Aorta (tissue), 5 donors: ENCODE measurements around the gene TMEM181. TPM values are rescaled to one million over a fixed set of nuclear protein-coding genes. Genes with fewer than 3 reads are reported as not detected.
A peak's percentile ranks its signal among the peaks of the same experiment; 100 is the strongest.

ENCODE experiments used
- ATAC-seq: fragments of 200-7000 bp; cut with Tn5 transposase; one replicate; pipeline ENCODE4 v1.9.1; 2022; ENCODE audit warnings: moderate library complexity; ENCODE audit not compliant: low FRiP score
- DNase-seq, 2 donors: peaks; one replicate each; pipeline ENCODE4 v3.0.0-alpha.2; 2020
- H3K27ac ChIP-seq, 2 donors: one replicate each; pipeline ENCODE4 v1.5.1; 2013; ENCODE audit warnings: low read length in 2 of 2, mild to moderate bottlenecking in 2 of 2, moderate library complexity in 2 of 2, control low read depth in 1 of 2, inconsistent platforms in 1 of 2, low read depth in 1 of 2
- H3K27me3 ChIP-seq, 2 donors: one replicate each; pipeline ENCODE4 v1.6.1; 2013; ENCODE audit warnings: control low read depth in 1 of 2, low read length in 1 of 2, mild to moderate bottlenecking in 1 of 2, moderate library complexity in 1 of 2; ENCODE audit not compliant: insufficient read depth in 2 of 2, control insufficient read depth in 1 of 2
- H3K36me3 ChIP-seq, 2 donors: one replicate each; pipeline ENCODE4 v1.6.1; 2013; ENCODE audit warnings: control low read depth in 1 of 2, low read length in 1 of 2, mild to moderate bottlenecking in 1 of 2; ENCODE audit not compliant: insufficient read depth in 2 of 2, control insufficient read depth in 1 of 2
- H3K4me1 ChIP-seq, 2 donors: one replicate each; pipeline ENCODE4 v1.6.1; 2013; ENCODE audit warnings: low read length in 2 of 2, control low read depth in 1 of 2, mild to moderate bottlenecking in 1 of 2, moderate library complexity in 1 of 2; ENCODE audit not compliant: insufficient read depth in 2 of 2, control insufficient read depth in 1 of 2
- H3K4me3 ChIP-seq, 2 donors: one replicate each; pipeline ENCODE4 v1.5.1; 2013; ENCODE audit warnings: low read length in 2 of 2, control low read depth in 1 of 2, mild to moderate bottlenecking in 1 of 2
- H3K9me3 ChIP-seq: one replicate; pipeline ENCODE4 v1.6.1; 2013; ENCODE audit warnings: mild to moderate bottlenecking, low read length; ENCODE audit not compliant: control insufficient read depth
- WGBS, 2 donors: extraction: QIAGEN DNeasy Blood & Tissue Kit; methylation state at CpG; one replicate each; pipeline ENCODE4 v1.1.7; 2013; 5-methylcytosine and 5-hydroxymethylcytosine counted together
- intact Hi-C, 2 donors: fragments of 100-400 bp; cut with DNase I; formaldehyde crosslinking; loops; one replicate each; pipeline versions ENCODE4 v1.14.2 to v1.15.0; 2022
- polyA plus RNA-seq, 2 donors: library from polyadenylated mRNA; stranded (reverse); fragments of 200-250 nt; gene quantifications; one replicate each; pipeline ENCODE4 v1.2.3, GENCODE V29; 2013
- total RNA-seq, 2 donors: library from RNA; stranded (reverse); fragmentation: NEBNext Ultra II Directional; extraction: Animal tissue kit (Norgen Biotek cat#: 25700); gene quantifications; one replicate each; pipeline ENCODE4 v1.2.1, GENCODE V29; 2021
- donor health status: healthy with polysubstance abuse.
- donor health status: Bipolar disorder and iron deficiency.
- donor health status: DM: no; HTN: no; CAD: no.
- donor health status: DM: no; HTN: no; CAD: no.
- donor health status: DM: yes; HTN: yes; CAD: no.

The TMEM181 gene
- total and polyA plus RNA-seq, 4 donors: 7.4 to 25.9 (median 17.9) TPM

DNA sequence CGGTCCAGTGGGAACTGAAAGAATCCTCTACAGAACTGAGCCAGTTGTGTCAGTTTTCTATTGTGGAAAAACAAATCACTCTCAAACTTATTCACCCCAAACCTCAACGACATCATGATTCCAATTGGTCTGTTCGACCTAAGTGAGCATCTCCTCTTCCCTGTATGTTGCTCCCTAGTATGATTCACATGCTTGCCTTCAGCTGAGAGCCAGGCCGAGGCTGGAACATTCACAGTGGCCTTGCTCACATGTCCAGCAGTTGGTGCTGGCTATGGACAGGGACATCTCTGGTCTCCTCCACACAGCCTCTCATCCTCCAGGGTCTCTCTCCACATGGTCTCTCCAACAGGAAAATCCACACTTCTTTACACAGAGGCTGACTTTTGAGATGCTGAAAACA lies 28.3 kb upstream of the TMEM181 start:
- Histone ChIP-seq H3K9me3 (peaks cover 4% of the 10 kb centered on the region), H3K36me3 (no peaks in the 10 kb centered on the region), H3K27me3 (no peaks in the 10 kb centered on the region), H3K4me1 (no peaks in the 10 kb centered on the region), H3K4me3 (no peak overlapping the region), H3K27ac (no peak overlapping the region)
- ATAC-seq: no peak
- WGBS, 2 donors: 77 to 78% methylated on average over 4 of the region's 4 CpGs
- intact Hi-C loops: no loop called here
- no peak for DNase-seq

DNA sequence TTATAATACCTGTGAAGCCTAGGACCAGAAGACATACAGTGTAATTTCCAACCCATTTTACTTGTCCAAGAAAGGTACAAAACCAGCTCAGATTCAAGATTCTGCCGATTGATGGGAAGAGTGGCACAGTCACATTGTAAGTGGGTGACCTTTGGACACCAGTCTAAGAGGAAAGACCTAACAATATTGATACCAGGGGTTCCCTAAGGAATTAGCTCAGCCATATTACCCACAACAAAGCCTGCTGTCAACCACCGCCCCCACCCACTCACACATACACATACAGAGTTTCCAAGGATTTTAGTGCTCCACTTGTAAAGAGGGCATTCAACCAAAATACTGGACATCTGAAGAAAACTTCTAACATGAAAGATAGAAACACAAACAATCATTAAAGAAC lies 27.9 kb upstream of the TMEM181 start:
- peaks cover 4% of the 10 kb centered on the region for H3K9me3 ChIP-seq
- 92 to 93% methylated on average over 2 of the region's 2 CpGs for WGBS, 2 donors
- no peak overlapping the region for H3K4me3 ChIP-seq
- H3K27me3 ChIP-seq: no peaks in the 10 kb centered on the region
- intact Hi-C loops: no loop called here
- no peaks in the 10 kb centered on the region for H3K36me3 ChIP-seq
- no peaks in the 10 kb centered on the region for H3K4me1 ChIP-seq
- DNase-seq (no peak), ATAC-seq (no peak)
- H3K27ac ChIP-seq: no peak overlapping the region

GRCh38 chr6:158536084-158536890 lies 23.6 kb upstream of the TMEM181 start:
- no peaks in the 10 kb centered on the region for H3K4me1 ChIP-seq
- DNase-seq: peak; percentile 79 to 88
- no peaks in the 10 kb centered on the region for H3K36me3 ChIP-seq
- WGBS, 2 donors: 1% methylated on average over 51 to 75 of the region's 75 CpGs
- peak overlapping the region in 1 of 2 donors; percentile 11 for H3K4me3 ChIP-seq
- H3K27me3 ChIP-seq: no peaks in the 10 kb centered on the region
- peak; percentile 77 for ATAC-seq
- no peak overlapping the region for H3K27ac ChIP-seq
- peaks cover 4% of the 10 kb centered on the region for H3K9me3 ChIP-seq
- intact Hi-C loops: no loop called here

GRCh38 chr6:158536891-158537798 lies 22.7 kb upstream of the TMEM181 start:
- H3K36me3 ChIP-seq: no peaks in the 10 kb centered on the region

GRCh38 chr6:158538741-158539140 lies 21.1 kb upstream of the TMEM181 start:
- no peaks in the 10 kb centered on the region for H3K9me3 ChIP-seq
- H3K27ac ChIP-seq: no peak overlapping the region
- no peak for DNase-seq
- H3K27me3 ChIP-seq: no peaks in the 10 kb centered on the region
- no peak for ATAC-seq
- WGBS, 2 donors: 57 to 68% methylated on average over 2 of the region's 2 CpGs
- intact Hi-C loops: no loop called here
- no peaks in the 10 kb centered on the region for H3K4me1 ChIP-seq
- H3K36me3 ChIP-seq: no peaks in the 10 kb centered on the region
- no peak overlapping the region for H3K4me3 ChIP-seq

More at GRCh38 chr6:158536891-158537798, 22.7 kb upstream of the TMEM181 start:
- ATAC-seq: peak; percentile 17
- 2 to 3% methylated on average over 70 to 94 of the region's 94 CpGs for whole genome bisulfite sequencing, 2 donors
- Histone ChIP-seq H3K4me3 (no peak overlapping the region), H3K4me1 (no peaks in the 10 kb centered on the region), H3K9me3 (no peaks in the 10 kb centered on the region), H3K27me3 (no peaks in the 10 kb centered on the region), H3K27ac (no peak overlapping the region)
- no peak for DNase-seq
- intact Hi-C loops: no loop called here

DNA sequence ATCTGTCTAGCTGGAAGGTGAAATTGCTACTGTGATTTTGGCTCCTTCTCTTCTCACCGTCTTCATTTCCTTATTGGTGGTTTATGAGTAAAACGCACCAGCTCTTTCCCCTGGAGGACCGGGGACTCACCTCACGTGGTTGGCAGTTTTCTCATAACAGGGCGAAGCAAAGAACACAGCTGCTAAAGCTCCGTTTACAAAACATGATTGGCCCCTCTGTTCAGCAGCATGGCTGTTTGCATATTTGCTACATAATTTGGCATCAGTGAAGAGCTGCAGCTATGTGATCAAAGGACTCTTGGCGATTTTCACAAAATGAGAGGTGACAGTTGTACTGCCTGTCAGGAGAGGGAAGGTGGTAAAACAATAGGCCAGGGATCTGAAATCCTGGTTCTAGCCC lies 20.5 kb upstream of the TMEM181 start:
- Histone ChIP-seq H3K9me3 (no peaks in the 10 kb centered on the region), H3K4me3 (no peak overlapping the region), H3K27ac (no peak overlapping the region), H3K36me3 (no peaks in the 10 kb centered on the region), H3K27me3 (no peaks in the 10 kb centered on the region), H3K4me1 (no peaks in the 10 kb centered on the region)
- whole genome bisulfite sequencing, 2 donors: 84 to 85% methylated on average over 7 of the region's 7 CpGs
- no peak for ATAC-seq
- DNase-seq: no peak
- intact Hi-C loops: no loop called here

DNA sequence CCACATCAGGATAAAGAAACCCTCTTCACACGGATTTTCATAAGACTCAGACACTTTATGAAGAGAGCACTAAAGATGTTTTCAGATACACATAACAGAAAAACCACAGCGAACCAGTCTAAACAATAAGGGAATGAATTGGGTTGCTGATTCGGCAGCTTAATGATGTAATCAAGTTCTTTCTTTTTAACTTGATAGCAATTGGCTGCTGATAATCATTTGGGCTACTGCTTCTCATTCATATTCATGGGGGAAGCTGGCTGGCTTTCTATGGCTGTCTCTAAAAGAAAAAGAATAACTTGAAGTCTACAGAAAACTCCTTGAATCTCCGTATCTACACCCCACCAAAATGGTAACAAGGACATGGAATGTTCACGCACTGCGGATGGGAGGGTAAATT lies 20.0 kb upstream of the TMEM181 start:
- 90 to 91% methylated on average over 6 of the region's 6 CpGs for WGBS, 2 donors
- H3K27ac ChIP-seq: no peak overlapping the region
- intact Hi-C loops: no loop called here
- ATAC-seq (no peak), DNase-seq (no peak)
- H3K4me3 ChIP-seq: no peak overlapping the region
- no peaks in the 10 kb centered on the region for H3K36me3 ChIP-seq
- no peaks in the 10 kb centered on the region for H3K4me1 ChIP-seq
- no peaks in the 10 kb centered on the region for H3K27me3 ChIP-seq
- no peaks in the 10 kb centered on the region for H3K9me3 ChIP-seq

- Histone ChIP-seq H3K27ac (no peak overlapping the region), H3K27me3 (no peaks in the 10 kb centered on the region), H3K36me3 (no peaks in the 10 kb centered on the region), H3K9me3 (no peaks in the 10 kb centered on the region), H3K4me1 (no peaks in the 10 kb centered on the region), H3K4me3 (no peak overlapping the region)
- DNase-seq (peak in 1 of 2 donors; percentile 42), ATAC-seq (no peak)
- intact Hi-C loops: no loop called here
- 66% methylated on average over 12 of the region's 12 CpGs for WGBS, 2 donors
These were observed 16.2 kb upstream of the TMEM181 start for GRCh38 chr6:158543606-158544185.
